Heart left ventricle (tissue), 16 donors: ENCODE results near the gene DDX31. TPM values are rescaled to one million over a fixed set of nuclear protein-coding genes. Genes with fewer than 3 reads are reported as not detected.
"Not testable (repeated sequence)": the region's sequence is repeated elsewhere in the genome, so short reads cannot be mapped to it uniquely, and the experiment has no call there.

Experiments used
- ATAC-seq, 4 donors: fragments of 200-7000 bp; cut with Tn5 transposase; one replicate each; pipeline ENCODE4 v1.9.1; 2020 to 2022; ENCODE audit warnings: moderate library complexity in 4 of 4, mild to moderate bottlenecking in 3 of 4, moderate number of reproducible peaks in 1 of 4
- DNase-seq, 5 donors: peaks; one replicate each; pipeline ENCODE4 v3.0.0-alpha.2; 2020
- H3K27ac ChIP-seq, 12 donors: fragments of 200-600 bp; sonication (generic) in 4 of 12; one replicate each; pipeline versions ENCODE4 v1.5.0 to v1.8.0; 2016 to 2022; ENCODE audit warnings: mild to moderate bottlenecking in 2 of 12
- H3K27me3 ChIP-seq, 9 donors: fragments of 200-600 bp; sonication (generic) in 2 of 9; one replicate each; pipeline versions ENCODE4 v1.5.1 to v1.8.0; 2016 to 2022; ENCODE audit warnings: mild to moderate bottlenecking in 3 of 9
- H3K36me3 ChIP-seq, 9 donors: fragments of 200-600 bp; sonication (generic) in 2 of 9; one replicate each; pipeline versions ENCODE4 v1.5.0 to v1.8.0; 2018 to 2022; ENCODE audit warnings: mild to moderate bottlenecking in 2 of 9
- H3K4me1 ChIP-seq, 12 donors: fragments of 200-600 bp; sonication (generic) in 4 of 12; one replicate each; pipeline versions ENCODE4 v1.5.0 to v1.8.0; 2016 to 2022; ENCODE audit warnings: mild to moderate bottlenecking in 3 of 12
- H3K4me3 ChIP-seq, 12 donors: fragments of 200-600 bp; sonication (generic) in 4 of 12; one replicate each; pipeline versions ENCODE4 v1.5.0 to v1.8.0; 2017 to 2022; ENCODE audit warnings: mild to moderate bottlenecking in 9 of 12, moderate library complexity in 4 of 12
- H3K9me3 ChIP-seq, 12 donors: fragments of 200-600 bp; sonication (generic) in 4 of 12; one replicate each; pipeline versions ENCODE4 v1.5.0 to v1.8.0; 2016 to 2022; ENCODE audit warnings: mild to moderate bottlenecking in 1 of 12
- CTCF ChIP-seq, 12 donors: fragments of 200-600 bp; sonication (generic) in 4 of 12; IDR thresholded peaks; one replicate each; pipeline versions ENCODE4 v1.5.0 to v1.8.0; 2018 to 2022; ENCODE audit warnings: antibody characterized with exemption in 12 of 12, mild to moderate bottlenecking in 5 of 12
- POLR2A ChIP-seq, 2 donors: fragments of 450-650 bp; IDR thresholded peaks; one replicate each; pipeline ENCODE4 v1.6.1; 2017; ENCODE audit warnings: antibody characterized with exemption in 2 of 2, mild to moderate bottlenecking in 2 of 2, moderate library complexity in 2 of 2
- WGBS, 4 donors: extraction: QIAGEN DNeasy Blood & Tissue Kit in 2 of 4; methylation state at CpG; one replicate each; pipeline versions ENCODE4 v1.1.5 to v1.1.7; 2013 to 2018; 5-methylcytosine and 5-hydroxymethylcytosine counted together
- intact Hi-C, 10 donors: fragments of 100-400 bp; cut with DNase I; formaldehyde crosslinking; loops; one replicate each; pipeline versions ENCODE4 v1.11.1 to v1.14.2; 2022
- polyA plus RNA-seq, 2 donors: library from polyadenylated mRNA; stranded (reverse); fragments of 200-250 nt; gene quantifications; one replicate each; pipeline ENCODE4 v1.2.3, GENCODE V29; 2013
- total RNA-seq, 9 donors: library from RNA; depleted of rRNA in 2 of 9; stranded (reverse); fragments of >200 nt in 2 of 9; fragmentation: NEBNext Ultra II Directional in 3 of 9; extraction: Animal tissue kit (Norgen Biotek cat#: 25700) in 3 of 9; gene quantifications; one replicate each; pipeline versions ENCODE4 v1.1.0 to v1.2.4, GENCODE V29; 2016 to 2023
- donor health status: ischemic (EF 13 %, LVEDD 7.1; RV severe dilation, severe dysfunction).
- donor health status: healthy with polysubstance abuse.
- donor health status: DM: no; HTN: yes; CAD: no.
- donor health status: DM: no; HTN: no; CAD: no.
- donor health status: ischemic (EF 25% LVEDD 6.9; RV normal size, moderate dysfunction).
- donor health status: ischemic (EF 25% LVEDD 5.7; RV mildly dilated, moderate dysfunction).
- donor health status: healthy.
- donor health status: DM: yes; HTN: yes; CAD: no.
- donor health status: ischemic (EF 35%, LVEDD 5.7; RV mildly dilated, moderate dysfunction).
- donor health status: nonischemic (EF 11% LVEDD 7.7; RV severe dilation, severe dysfunction).
- donor health status: DM: yes; HTN: yes; CAD: no.
- donor health status: PGD.
- donor health status: ischemic (EF 29% LVEDD 5.4; RV normal size, mild dysfunction).
- donor health status: nonischemic (EF 23%, LVEDD 6.1; RV moderate dilation, normal function).

Gene DDX31
- total and polyA plus RNA-seq, 11 donors: 2.4 to 7.0 (median 5.1) TPM

- 75 to 85% (median 82%) methylated on average over 5 of the region's 5 CpGs for WGBS, 4 donors
- no peaks in the 10 kb centered on the region for H3K9me3 ChIP-seq
- H3K4me1 ChIP-seq: no peaks in the 10 kb centered on the region
- ATAC-seq (no peak), DNase-seq (no peak)
- TF ChIP-seq POLR2A (IDR thresholded peaks at IDR 0.05) (no peak), CTCF (IDR thresholded peaks at IDR 0.05) (no peak)
- H3K36me3 ChIP-seq: no peaks in the 10 kb centered on the region
- H3K27me3 ChIP-seq: peaks cover 0 to 11% (median 0%) of the 10 kb centered on the region in 9 donors
- no peak overlapping the region for H3K4me3 ChIP-seq
- intact Hi-C loops: no loop called here
- no peak overlapping the region for H3K27ac ChIP-seq
These were observed 43.0 kb upstream of the DDX31 start for GRCh38 chr9:132712753-132713152.

- no peaks in the 10 kb centered on the region for H3K4me1 ChIP-seq
- H3K27ac ChIP-seq: no peak overlapping the region
- WGBS, 4 donors: 88 to 96% (median 90%) methylated on average over 3 of the region's 3 CpGs
- DNase-seq: no peak
- peaks cover 0 to 3% (median 0%) of the 10 kb centered on the region in 9 donors for H3K27me3 ChIP-seq
- H3K4me3 ChIP-seq: no peak overlapping the region
- intact Hi-C loops: no loop called here
- H3K36me3 ChIP-seq: no peaks in the 10 kb centered on the region
- ATAC-seq: no peak
- no peak for TF ChIP-seq CTCF (IDR thresholded peaks at IDR 0.05)
- no peak for TF ChIP-seq POLR2A (IDR thresholded peaks at IDR 0.05)
- no peaks in the 10 kb centered on the region for H3K9me3 ChIP-seq
These were observed 42.1 kb upstream of the DDX31 start for GRCh38 chr9:132711846-132712245.

GRCh38 chr9:132711152-132711551 lies 41.4 kb upstream of the DDX31 start:
- DNase-seq, H3K4me1 ChIP-seq, H3K4me3 ChIP-seq, H3K27ac ChIP-seq, H3K36me3 ChIP-seq, ATAC-seq, H3K27me3 ChIP-seq, H3K9me3 ChIP-seq, intact Hi-C loops: not testable (repeated sequence)
- WGBS, 4 donors: 91 to 95% (median 92%) methylated on average over 5 of the region's 5 CpGs

- DNase-seq: no peak
- no peak overlapping the region for H3K4me3 ChIP-seq
- H3K4me1 ChIP-seq: no peaks in the 10 kb centered on the region
- no peak overlapping the region for H3K27ac ChIP-seq
- ATAC-seq: no peak
- H3K27me3 ChIP-seq: peaks cover 0 to 3% (median 0%) of the 10 kb centered on the region in 9 donors
- TF ChIP-seq POLR2A (IDR thresholded peaks at IDR 0.05): no peak
- TF ChIP-seq CTCF (IDR thresholded peaks at IDR 0.05): no peak
- WGBS, 4 donors: 77 to 82% (median 80%) methylated on average over 6 of the region's 6 CpGs
- no peaks in the 10 kb centered on the region for H3K36me3 ChIP-seq
- intact Hi-C loops: no loop called here
- H3K9me3 ChIP-seq: no peaks in the 10 kb centered on the region
These were observed 40.5 kb upstream of the DDX31 start for GRCh38 chr9:132710333-132710732.

GRCh38 chr9:132708769-132709430 lies 39.1 kb upstream of the DDX31 start:
- 87 to 92% (median 89%) methylated on average over 16 to 23 of the region's 23 CpGs for WGBS, 4 donors
- no peak for DNase-seq

More at GRCh38 chr9:132708769-132709430, 39.1 kb upstream of the DDX31 start:
- ATAC-seq: no peak
- peaks cover 0 to 9% (median 0%) of the 10 kb centered on the region in 9 donors for H3K27me3 ChIP-seq
- no peaks in the 10 kb centered on the region for H3K36me3 ChIP-seq
- TF ChIP-seq CTCF (IDR thresholded peaks at IDR 0.05): no peak
- TF ChIP-seq POLR2A (IDR thresholded peaks at IDR 0.05): no peak
- H3K9me3 ChIP-seq: no peaks in the 10 kb centered on the region
- no peak overlapping the region for H3K4me3 ChIP-seq
- intact Hi-C loops: no loop called here
- H3K4me1 ChIP-seq: no peaks in the 10 kb centered on the region
- no peak overlapping the region for H3K27ac ChIP-seq
